Ishikawa (cell line): ENCODE data around the gene KRTAP10-3.

Source experiments
- CEBPB ChIP-seq: IDR thresholded peaks from 2 replicates; pipeline ENCODE4 v1.6.1; 2012
- CREB1 ChIP-seq: IDR thresholded peaks from 2 replicates; pipeline ENCODE4 v1.6.1; 2012; ENCODE audit warnings: low read depth
- EGR1 ChIP-seq: IDR thresholded peaks from 2 replicates; pipeline ENCODE4 v1.6.1; 2012
- EP300 ChIP-seq: IDR thresholded peaks from 2 replicates; pipeline ENCODE4 v1.6.1; 2012; ENCODE audit warnings: borderline replicate concordance
- FOXM1 ChIP-seq: IDR thresholded peaks from 2 replicates; pipeline ENCODE4 v1.6.1; 2012; ENCODE audit warnings: low read depth, borderline replicate concordance
- MAX ChIP-seq: IDR thresholded peaks from 2 replicates; pipeline ENCODE4 v1.6.1; 2012
- TAF1 ChIP-seq: IDR thresholded peaks from 2 replicates; pipeline ENCODE4 v1.6.1; 2012; ENCODE audit warnings: low read depth, mild to moderate bottlenecking
- TCF12 ChIP-seq: IDR thresholded peaks from 2 replicates; pipeline ENCODE4 v1.6.1; 2012; ENCODE audit warnings: low read depth
- YY1 ChIP-seq: IDR thresholded peaks from 2 replicates; pipeline ENCODE4 v1.6.1; 2012; ENCODE audit warnings: low read depth
- TF ChIP-seq, protein P1 (sequence below): IDR thresholded peaks from 2 replicates; pipeline ENCODE4 v1.6.1; 2012; ENCODE audit warnings: low read depth, mild to moderate bottlenecking

GRCh38 chr21:44508711-44509445 is 49.7 kb downstream of the KRTAP10-3 start:
- TF ChIP-seq, protein P1, sequence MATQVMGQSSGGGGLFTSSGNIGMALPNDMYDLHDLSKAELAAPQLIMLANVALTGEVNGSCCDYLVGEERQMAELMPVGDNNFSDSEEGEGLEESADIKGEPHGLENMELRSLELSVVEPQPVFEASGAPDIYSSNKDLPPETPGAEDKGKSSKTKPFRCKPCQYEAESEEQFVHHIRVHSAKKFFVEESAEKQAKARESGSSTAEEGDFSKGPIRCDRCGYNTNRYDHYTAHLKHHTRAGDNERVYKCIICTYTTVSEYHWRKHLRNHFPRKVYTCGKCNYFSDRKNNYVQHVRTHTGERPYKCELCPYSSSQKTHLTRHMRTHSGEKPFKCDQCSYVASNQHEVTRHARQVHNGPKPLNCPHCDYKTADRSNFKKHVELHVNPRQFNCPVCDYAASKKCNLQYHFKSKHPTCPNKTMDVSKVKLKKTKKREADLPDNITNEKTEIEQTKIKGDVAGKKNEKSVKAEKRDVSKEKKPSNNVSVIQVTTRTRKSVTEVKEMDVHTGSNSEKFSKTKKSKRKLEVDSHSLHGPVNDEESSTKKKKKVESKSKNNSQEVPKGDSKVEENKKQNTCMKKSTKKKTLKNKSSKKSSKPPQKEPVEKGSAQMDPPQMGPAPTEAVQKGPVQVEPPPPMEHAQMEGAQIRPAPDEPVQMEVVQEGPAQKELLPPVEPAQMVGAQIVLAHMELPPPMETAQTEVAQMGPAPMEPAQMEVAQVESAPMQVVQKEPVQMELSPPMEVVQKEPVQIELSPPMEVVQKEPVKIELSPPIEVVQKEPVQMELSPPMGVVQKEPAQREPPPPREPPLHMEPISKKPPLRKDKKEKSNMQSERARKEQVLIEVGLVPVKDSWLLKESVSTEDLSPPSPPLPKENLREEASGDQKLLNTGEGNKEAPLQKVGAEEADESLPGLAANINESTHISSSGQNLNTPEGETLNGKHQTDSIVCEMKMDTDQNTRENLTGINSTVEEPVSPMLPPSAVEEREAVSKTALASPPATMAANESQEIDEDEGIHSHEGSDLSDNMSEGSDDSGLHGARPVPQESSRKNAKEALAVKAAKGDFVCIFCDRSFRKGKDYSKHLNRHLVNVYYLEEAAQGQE: no peak
- no peak for TF ChIP-seq EGR1
- no peak for TF ChIP-seq EP300
- TF ChIP-seq TAF1: no peak
- TF ChIP-seq TCF12: no peak
- no peak for TF ChIP-seq CREB1
- TF ChIP-seq FOXM1: no peak
- no peak for TF ChIP-seq MAX
- no peak for TF ChIP-seq CEBPB
- TF ChIP-seq YY1: no peak
